HEK293 (cell line): ENCODE data around the gene CNTLN.

Source experiments
- CTCF ChIA-PET: fragments of 350-600 bp; formaldehyde crosslinking; extraction: SDS; loops from one replicate; lab custom pipeline; 2021; ENCODE audit warnings: antibody characterized with exemption; lab: Yijun Ruan, JAX
- POLR2A ChIA-PET: fragments of 300-600 bp; formaldehyde crosslinking; extraction: SDS; loops from one replicate; lab custom pipeline; 2020; ENCODE audit warnings: antibody characterized with exemption, inconsistent platforms; lab: Yijun Ruan, JAX
- H3K27ac ChIP-seq: fragments of 200-500 bp; sonication (Bioruptor generic); 2 replicates; pipeline ENCODE4 v1.5.1; 2014; ENCODE audit warnings: low read depth, low read length, control low read depth, inconsistent platforms; ENCODE audit errors: extremely low read depth
- H3K36me3 ChIP-seq, 2 experiments: fragments of 200-500 bp in 1 of 2; sonication (Bioruptor generic) in 1 of 2; 1 replicate in 1 of 2; 2 replicates in 1 of 2; pipeline ENCODE4 v1.5.1; 2014 to 2017; ENCODE audit warnings: inconsistent platforms in 2 of 2, low read length in 2 of 2; ENCODE audit not compliant: control insufficient read depth in 2 of 2, insufficient read depth in 1 of 2
- H3K4me1 ChIP-seq: fragments of 200-500 bp; sonication (Bioruptor generic); 2 replicates; pipeline ENCODE4 v1.5.1; 2014; ENCODE audit warnings: mild to moderate bottlenecking, low read length, inconsistent platforms; ENCODE audit not compliant: control insufficient read depth, insufficient read depth
- H3K4me3 ChIP-seq: 2 replicates; pipeline ENCODE4 v1.5.1; 2011; ENCODE audit warnings: low read depth, mild to moderate bottlenecking, control low read depth, low read length, moderate library complexity
- H3K9me3 ChIP-seq: fragments of 200-500 bp; sonication (Bioruptor generic); 2 replicates; pipeline ENCODE4 v1.5.1; 2014; ENCODE audit warnings: low read depth, low read length, inconsistent platforms; ENCODE audit not compliant: control insufficient read depth, insufficient read depth
- INSM2 ChIP-seq: fragments of 450-650 bp; formaldehyde crosslinking; IDR thresholded peaks from 2 replicates; pipeline ENCODE4 v1.5.1; 2016; ENCODE audit warnings: missing biosample characterization, missing genetic modification characterization
- MEIS1 ChIP-seq: sonication (generic); formaldehyde crosslinking; IDR thresholded peaks from 2 replicates; pipeline ENCODE4 v1.8.1; 2022; ENCODE audit warnings: missing genetic modification reagents, mild to moderate bottlenecking, borderline replicate concordance
- PRDM2 ChIP-seq: fragments of 450-650 bp; formaldehyde crosslinking; IDR thresholded peaks from 2 replicates; pipeline ENCODE4 v1.5.1; 2016; ENCODE audit warnings: missing biosample characterization, missing genetic modification characterization, borderline replicate concordance
- ZBTB7A ChIP-seq: fragments of 450-650 bp; formaldehyde crosslinking; IDR thresholded peaks from 2 replicates; pipeline ENCODE4 v1.5.1; 2016; ENCODE audit warnings: low read depth, missing biosample characterization, missing genetic modification characterization
- ZFHX2 ChIP-seq: fragments of 450-650 bp; formaldehyde crosslinking; conservative IDR thresholded peaks from 2 replicates; pipeline ENCODE4 v1.5.1; 2016; ENCODE audit warnings: missing biosample characterization, missing genetic modification characterization
- ZFP37 ChIP-seq: fragments of 450-650 bp; formaldehyde crosslinking; IDR thresholded peaks from 2 replicates; pipeline ENCODE4 v1.5.1; 2016; ENCODE audit warnings: missing biosample characterization, missing genetic modification characterization
- ZNF146 ChIP-seq: fragments of 450-650 bp; formaldehyde crosslinking; IDR thresholded peaks from 2 replicates; pipeline ENCODE4 v1.5.1; 2016; ENCODE audit warnings: missing biosample characterization, missing genetic modification characterization
- ZNF48 ChIP-seq: fragments of 450-650 bp; formaldehyde crosslinking; IDR thresholded peaks from 2 replicates; pipeline ENCODE4 v1.5.1; 2016; ENCODE audit warnings: missing biosample characterization, missing genetic modification characterization
- ZNF549 ChIP-seq: fragments of 450-650 bp; IDR thresholded peaks from 2 replicates; pipeline ENCODE4 v1.5.1; 2018; ENCODE audit warnings: missing biosample characterization, missing genetic modification characterization, mild to moderate bottlenecking, inconsistent platforms, moderate library complexity
- ZNF677 ChIP-seq: fragments of 450-650 bp; IDR thresholded peaks from 2 replicates; pipeline ENCODE4 v1.5.0; 2018; ENCODE audit warnings: missing biosample characterization, mild to moderate bottlenecking, missing genetic modification characterization, moderate library complexity
- ZNF792 ChIP-seq: fragments of 450-650 bp; formaldehyde crosslinking; IDR thresholded peaks from 2 replicates; pipeline ENCODE4 v1.5.1; 2016; ENCODE audit warnings: missing biosample characterization, missing genetic modification characterization
- ZSCAN5A ChIP-seq: fragments of 450-650 bp; formaldehyde crosslinking; IDR thresholded peaks from 2 replicates; pipeline ENCODE4 v1.5.1; 2016; ENCODE audit warnings: missing biosample characterization, missing genetic modification characterization
- ZXDB ChIP-seq: fragments of 450-650 bp; formaldehyde crosslinking; IDR thresholded peaks from 2 replicates; pipeline ENCODE4 v1.5.1; 2016; ENCODE audit warnings: missing biosample characterization, missing genetic modification characterization
- TF ChIP-seq, protein P1 (sequence below): fragments of 450-650 bp; formaldehyde crosslinking; IDR thresholded peaks from 2 replicates; pipeline ENCODE4 v1.5.1; 2016; ENCODE audit warnings: missing biosample characterization, missing genetic modification characterization
- TF ChIP-seq, protein P2 (sequence below): fragments of 450-650 bp; formaldehyde crosslinking; IDR thresholded peaks from 2 replicates; pipeline ENCODE4 v1.5.1; 2016; ENCODE audit warnings: missing biosample characterization, missing genetic modification characterization
- TF ChIP-seq, protein P3 (sequence below): fragments of 450-650 bp; IDR thresholded peaks from 2 replicates; pipeline ENCODE4 v1.5.1; 2018; ENCODE audit warnings: missing biosample characterization, missing genetic modification characterization
- TF ChIP-seq, protein P4 (sequence below): fragments of 450-650 bp; formaldehyde crosslinking; IDR thresholded peaks from 2 replicates; pipeline ENCODE4 v1.5.1; 2016; ENCODE audit warnings: missing biosample characterization, missing genetic modification characterization

The CNTLN gene

DNA sequence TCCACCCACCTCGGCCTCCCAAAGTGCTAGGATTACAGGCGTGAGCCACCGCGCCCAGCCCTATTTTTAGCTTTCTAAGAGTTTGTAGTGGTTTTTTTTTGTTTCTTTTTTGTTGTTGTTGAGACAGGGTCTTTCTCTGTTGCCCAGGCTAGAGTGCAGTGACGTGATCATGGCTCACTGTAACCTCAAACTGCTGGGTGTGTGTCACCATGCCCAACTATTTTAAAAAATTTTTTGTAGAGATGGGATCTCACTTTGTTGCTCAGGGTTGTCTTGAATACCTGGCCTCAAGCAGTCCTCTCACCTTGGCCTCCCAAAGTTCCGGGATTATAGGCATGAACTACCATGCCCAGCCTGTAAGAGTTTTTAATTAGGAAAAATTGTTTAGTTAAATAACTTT, 298.7 kb downstream of the CNTLN start (continued):
- TF ChIP-seq, protein P1, sequence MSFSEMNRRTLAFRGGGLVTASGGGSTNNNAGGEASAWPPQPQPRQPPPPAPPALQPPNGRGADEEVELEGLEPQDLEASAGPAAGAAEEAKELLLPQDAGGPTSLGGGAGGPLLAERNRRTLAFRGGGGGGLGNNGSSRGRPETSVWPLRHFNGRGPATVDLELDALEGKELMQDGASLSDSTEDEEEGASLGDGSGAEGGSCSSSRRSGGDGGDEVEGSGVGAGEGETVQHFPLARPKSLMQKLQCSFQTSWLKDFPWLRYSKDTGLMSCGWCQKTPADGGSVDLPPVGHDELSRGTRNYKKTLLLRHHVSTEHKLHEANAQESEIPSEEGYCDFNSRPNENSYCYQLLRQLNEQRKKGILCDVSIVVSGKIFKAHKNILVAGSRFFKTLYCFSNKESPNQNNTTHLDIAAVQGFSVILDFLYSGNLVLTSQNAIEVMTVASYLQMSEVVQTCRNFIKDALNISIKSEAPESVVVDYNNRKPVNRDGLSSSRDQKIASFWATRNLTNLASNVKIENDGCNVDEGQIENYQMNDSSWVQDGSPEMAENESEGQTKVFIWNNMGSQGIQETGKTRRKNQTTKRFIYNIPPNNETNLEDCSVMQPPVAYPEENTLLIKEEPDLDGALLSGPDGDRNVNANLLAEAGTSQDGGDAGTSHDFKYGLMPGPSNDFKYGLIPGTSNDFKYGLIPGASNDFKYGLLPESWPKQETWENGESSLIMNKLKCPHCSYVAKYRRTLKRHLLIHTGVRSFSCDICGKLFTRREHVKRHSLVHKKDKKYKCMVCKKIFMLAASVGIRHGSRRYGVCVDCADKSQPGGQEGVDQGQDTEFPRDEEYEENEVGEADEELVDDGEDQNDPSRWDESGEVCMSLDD (tag by site-specific recombination) = no peak
- no peak for TF ChIP-seq ZFP37 (tag by site-specific recombination)
- no peak for TF ChIP-seq ZNF146
- TF ChIP-seq MEIS1 (CRISPR knock-in tag) = no peak

GRCh38 chr9:17436854-17437253, 302.0 kb downstream of the CNTLN start:
- ChIA-PET POLR2A (no interaction called here), CTCF (no interaction called here)
- no peaks in the 10 kb centered on the region for H3K36me3 ChIP-seq
- H3K9me3 ChIP-seq = no peaks in the 10 kb centered on the region
- TF ChIP-seq PRDM2 (no peak), ZNF48 (tag by site-specific recombination) (no peak), ZBTB7A (no peak), ZXDB (tag by site-specific recombination) (no peak), ZNF549 (no peak), ZSCAN5A (tag by site-specific recombination) (no peak), ZNF792 (tag by site-specific recombination) (no peak), ZFHX2 (no peak), INSM2 (tag by site-specific recombination) (no peak), ZNF677 (no peak)
- TF ChIP-seq, protein P2, sequence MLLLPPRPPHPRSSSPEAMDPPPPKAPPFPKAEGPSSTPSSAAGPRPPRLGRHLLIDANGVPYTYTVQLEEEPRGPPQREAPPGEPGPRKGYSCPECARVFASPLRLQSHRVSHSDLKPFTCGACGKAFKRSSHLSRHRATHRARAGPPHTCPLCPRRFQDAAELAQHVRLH (tag by site-specific recombination) = no peak
- TF ChIP-seq, protein P3, sequence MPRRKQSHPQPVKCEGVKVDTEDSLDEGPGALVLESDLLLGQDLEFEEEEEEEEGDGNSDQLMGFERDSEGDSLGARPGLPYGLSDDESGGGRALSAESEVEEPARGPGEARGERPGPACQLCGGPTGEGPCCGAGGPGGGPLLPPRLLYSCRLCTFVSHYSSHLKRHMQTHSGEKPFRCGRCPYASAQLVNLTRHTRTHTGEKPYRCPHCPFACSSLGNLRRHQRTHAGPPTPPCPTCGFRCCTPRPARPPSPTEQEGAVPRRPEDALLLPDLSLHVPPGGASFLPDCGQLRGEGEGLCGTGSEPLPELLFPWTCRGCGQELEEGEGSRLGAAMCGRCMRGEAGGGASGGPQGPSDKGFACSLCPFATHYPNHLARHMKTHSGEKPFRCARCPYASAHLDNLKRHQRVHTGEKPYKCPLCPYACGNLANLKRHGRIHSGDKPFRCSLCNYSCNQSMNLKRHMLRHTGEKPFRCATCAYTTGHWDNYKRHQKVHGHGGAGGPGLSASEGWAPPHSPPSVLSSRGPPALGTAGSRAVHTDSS (tag by site-specific recombination) = no peak
- TF ChIP-seq, protein P4, sequence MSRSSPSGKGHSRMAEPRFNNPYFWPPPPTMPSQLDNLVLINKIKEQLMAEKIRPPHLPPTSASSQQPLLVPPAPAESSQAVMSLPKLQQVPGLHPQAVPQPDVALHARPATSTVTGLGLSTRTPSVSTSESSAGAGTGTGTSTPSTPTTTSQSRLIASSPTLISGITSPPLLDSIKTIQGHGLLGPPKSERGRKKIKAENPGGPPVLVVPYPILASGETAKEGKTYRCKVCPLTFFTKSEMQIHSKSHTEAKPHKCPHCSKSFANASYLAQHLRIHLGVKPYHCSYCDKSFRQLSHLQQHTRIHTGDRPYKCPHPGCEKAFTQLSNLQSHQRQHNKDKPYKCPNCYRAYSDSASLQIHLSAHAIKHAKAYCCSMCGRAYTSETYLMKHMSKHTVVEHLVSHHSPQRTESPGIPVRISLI = no peak
- no peak overlapping the region for H3K27ac ChIP-seq
- H3K4me3 ChIP-seq = no peak overlapping the region
- no peaks in the 10 kb centered on the region for H3K4me1 ChIP-seq
